ENCODE results near the gene IZUMO1. TPM values are rescaled to one million over a fixed set of nuclear protein-coding genes. Genes with fewer than 3 reads are reported as not detected.

IZUMO1 gene
- total and polyA plus RNA-seq, 9 of the 15 experiments (the other 6 are each of a cell fraction or from before 2014, with no cell fraction given), result 0.14 to 2.1 (median 0.73) TPM

DNA sequence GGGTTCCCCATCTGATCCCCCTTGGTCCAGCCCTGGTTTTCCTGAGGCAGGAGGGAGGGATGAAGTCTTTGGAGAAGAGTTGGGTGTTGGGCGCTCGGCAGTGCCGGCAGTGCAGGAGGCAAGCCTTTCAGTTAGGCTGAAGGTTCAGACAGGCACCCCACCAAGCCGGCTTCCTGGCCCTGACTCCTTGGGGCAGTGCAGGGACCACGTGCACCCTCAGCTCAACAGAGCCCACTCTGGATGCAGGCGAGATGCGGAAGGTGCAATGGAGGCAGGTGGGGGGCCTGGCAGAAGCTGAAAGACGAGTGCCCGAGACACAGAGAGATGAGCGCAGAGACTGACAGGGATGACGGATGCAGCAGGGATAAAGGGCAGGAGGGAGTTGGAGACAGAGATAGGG, 38.2 kb downstream of the IZUMO1 start:
- in situ Hi-C loops (cut with MboI), result no loop called here
- Histone ChIP-seq H3K9me3 (replicated peaks; ENCODE audit: control insufficient read depth, insufficient read depth, low read depth, low read length) (no peaks in the 10 kb centered on the region), H3K27me3 (ENCODE audit: control insufficient read depth in 2 of 2, insufficient read depth in 2 of 2, low read length in 2 of 2) (no peaks in the 10 kb centered on the region), H3K79me2 (ENCODE audit: control insufficient read depth, insufficient read depth, low read length) (peaks cover 1% of the 10 kb centered on the region; the same call in 1 of the 3 replicates), H3K4me2 (ENCODE audit: insufficient read depth, low read length) (no peak overlapping the region; the same call in 1 of the 2 replicates), H3K9me1 (ENCODE audit: control insufficient read depth, insufficient read depth, low read length) (no peaks in the 10 kb centered on the region), H2AFZ (ENCODE audit: low read depth, low read length) (no peak overlapping the region), H3K4me1 (replicated peaks in 1 of 2; ENCODE audit: control insufficient read depth in 2 of 2, insufficient read depth in 2 of 2, low read length in 2 of 2) (peaks cover 8 to 20% of the 10 kb centered on the region in 2 experiments; a peak in 4 of 5 replicates), H3K27ac (ENCODE audit: extremely low read depth, low read depth, low read length) (no peak overlapping the region), H3K9ac (ENCODE audit: insufficient read depth in 1 of 2, low read depth in 2 of 2, low read length in 2 of 2) (0 out of 4 replicates have a peak overlapping the region, but pooled peaks of 1 of the 2 experiments have one; percentile 60), H4K20me1 (replicated peaks; ENCODE audit: control insufficient read depth, insufficient read depth, low read length) (no peaks in the 10 kb centered on the region), H3K4me3 (no peak overlapping the region), H3K36me3 (ENCODE audit: control insufficient read depth, insufficient read depth, low read length) (no peaks in the 10 kb centered on the region)
- intact Hi-C loops (cut with micrococcal nuclease), result no loop called here
- DNase-seq (ENCODE audit: extremely low read depth in 1 of 4, low spot score in 3 of 4), result no peak
- peak; percentile 9; the same call in 1 of the 2 replicates for TF ChIP-seq CBFA2T2 (conservative IDR thresholded peaks at IDR 0.05)
- TF ChIP-seq HDAC6 (IDR thresholded peaks at IDR 0.05; ENCODE audit: low read depth, low read length), result no peak
- 0 out of 2 replicates have a peak, but pooled peaks have one; percentile 6 for TF ChIP-seq PKNOX1 (IDR thresholded peaks at IDR 0.05)
- TF ChIP-seq KDM5B (IDR thresholded peaks at IDR 0.05; ENCODE audit: insufficient replicate concordance, low read depth, low read length), result no peak
- no peak for TF ChIP-seq ELF4 (CRISPR knock-in tag; IDR thresholded peaks at IDR 0.05)
- POLR2A ChIA-PET, result interaction anchor here (1.1 kb wide), 1 partner anchor 30 kb away, joined by 3 read pairs; no protein-coding TSS in a partner anchor
- ATAC-seq, result no peak
- BruUV-seq (replicated peaks), result no TSS peak
- FAIRE-seq, result no peak
- CTCF ChIA-PET (ENCODE audit: low intra/inter-chr PET ratio), result no interaction called here
- WGBS (ENCODE audit: insufficient coverage, low coverage, missing lambda C conversion rate), result 24% methylated on average over 11 of the region's 11 CpGs
